HEK293T (cell line): ENCODE data around the gene CLSTN3.
"Not testable (repeated sequence)": the region's sequence is repeated elsewhere in the genome, so short reads cannot be mapped to it uniquely, and the experiment has no call there.

Experiments
- ARNT ChIP-seq: fragments of 450-650 bp; IDR thresholded peaks from 2 replicates; pipeline ENCODE4 v1.6.1; 2017; ENCODE audit warnings: mild to moderate bottlenecking
- BHLHE40 ChIP-seq: fragments of 450-650 bp; IDR thresholded peaks from 2 replicates; pipeline ENCODE4 v1.6.1; 2016; ENCODE audit warnings: mild to moderate bottlenecking, moderate library complexity, borderline replicate concordance
- ELF4 ChIP-seq: fragments of 450-650 bp; IDR thresholded peaks from 2 replicates; pipeline ENCODE4 v1.6.1; 2017; ENCODE audit warnings: antibody characterized with exemption
- FOXA1 ChIP-seq: fragments of 450-650 bp; IDR thresholded peaks from 2 replicates; pipeline ENCODE4 v1.6.1; 2016; ENCODE audit warnings: mild to moderate bottlenecking
- FOXK2 ChIP-seq: fragments of 450-650 bp; IDR thresholded peaks from 2 replicates; pipeline ENCODE4 v1.6.1; 2016; ENCODE audit warnings: mild to moderate bottlenecking
- FOXM1 ChIP-seq: fragments of 450-650 bp; IDR thresholded peaks from 2 replicates; pipeline ENCODE4 v1.6.1; 2017; ENCODE audit warnings: mild to moderate bottlenecking, borderline replicate concordance
- HDGF ChIP-seq: fragments of 450-650 bp; IDR thresholded peaks from 2 replicates; pipeline ENCODE4 v1.6.1; 2017; ENCODE audit warnings: antibody characterized with exemption, borderline replicate concordance
- L3MBTL2 ChIP-seq: fragments of 450-650 bp; conservative IDR thresholded peaks from 2 replicates; pipeline ENCODE4 v1.6.1; 2016; ENCODE audit warnings: mild to moderate bottlenecking
- NFRKB ChIP-seq: fragments of 450-650 bp; IDR thresholded peaks from 2 replicates; pipeline ENCODE4 v1.6.1; 2016; ENCODE audit warnings: mild to moderate bottlenecking, moderate library complexity
- SP1 ChIP-seq: fragments of 450-650 bp; IDR thresholded peaks from 2 replicates; pipeline ENCODE4 v1.6.1; 2017
- ZNF384 ChIP-seq: fragments of 450-650 bp; IDR thresholded peaks from 2 replicates; pipeline ENCODE4 v1.6.1; 2016

DNA sequence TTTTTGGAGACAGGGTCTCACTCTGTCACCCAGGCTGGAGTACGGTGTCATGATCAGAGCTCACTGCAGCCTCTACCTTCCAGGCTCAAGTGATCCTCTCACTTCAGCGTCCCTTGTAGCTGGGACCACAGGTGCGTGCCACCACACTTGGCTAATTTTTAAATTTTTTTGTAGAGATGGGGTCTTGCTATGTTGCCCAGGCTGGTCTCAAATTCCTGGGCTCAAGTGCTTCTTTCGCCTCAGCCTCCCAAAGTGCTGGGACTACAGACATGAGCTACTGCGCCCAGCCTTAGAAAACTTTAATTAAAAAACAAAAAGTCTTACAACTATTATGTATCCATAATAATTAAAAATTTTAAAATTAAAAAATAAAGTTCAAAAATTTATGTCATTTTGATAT lies 23.0 kb upstream of the CLSTN3 start:
- TF ChIP-seq FOXK2, BHLHE40, HDGF, SP1, NFRKB, ELF4, L3MBTL2, FOXA1, FOXM1, ARNT, ZNF384: not testable (repeated sequence)
